ENCODE results near the gene ETFBKMT. TPM values are rescaled to one million over a fixed set of nuclear protein-coding genes. Genes with fewer than 3 reads are reported as not detected.
"Not testable (repeated sequence)": the region's sequence is repeated elsewhere in the genome, so short reads cannot be mapped to it uniquely, and the experiment has no call there.

ETFBKMT gene
- total RNA-seq, 1 experiment from 2014 or later, result 3.3 TPM

- TF ChIP-seq, protein P1, sequence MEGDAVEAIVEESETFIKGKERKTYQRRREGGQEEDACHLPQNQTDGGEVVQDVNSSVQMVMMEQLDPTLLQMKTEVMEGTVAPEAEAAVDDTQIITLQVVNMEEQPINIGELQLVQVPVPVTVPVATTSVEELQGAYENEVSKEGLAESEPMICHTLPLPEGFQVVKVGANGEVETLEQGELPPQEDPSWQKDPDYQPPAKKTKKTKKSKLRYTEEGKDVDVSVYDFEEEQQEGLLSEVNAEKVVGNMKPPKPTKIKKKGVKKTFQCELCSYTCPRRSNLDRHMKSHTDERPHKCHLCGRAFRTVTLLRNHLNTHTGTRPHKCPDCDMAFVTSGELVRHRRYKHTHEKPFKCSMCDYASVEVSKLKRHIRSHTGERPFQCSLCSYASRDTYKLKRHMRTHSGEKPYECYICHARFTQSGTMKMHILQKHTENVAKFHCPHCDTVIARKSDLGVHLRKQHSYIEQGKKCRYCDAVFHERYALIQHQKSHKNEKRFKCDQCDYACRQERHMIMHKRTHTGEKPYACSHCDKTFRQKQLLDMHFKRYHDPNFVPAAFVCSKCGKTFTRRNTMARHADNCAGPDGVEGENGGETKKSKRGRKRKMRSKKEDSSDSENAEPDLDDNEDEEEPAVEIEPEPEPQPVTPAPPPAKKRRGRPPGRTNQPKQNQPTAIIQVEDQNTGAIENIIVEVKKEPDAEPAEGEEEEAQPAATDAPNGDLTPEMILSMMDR (IDR thresholded peaks at IDR 0.05; ENCODE audit: unreplicated experiment), result no peak
- H3K4me3 Mint-ChIP-seq (ENCODE audit: unreplicated experiment), result no peak overlapping the region
- H3K27ac Mint-ChIP-seq (ENCODE audit: low read depth, unreplicated experiment), result no peak overlapping the region
Observed at GRCh38 chr12:31712877-31713276, 53.4 kb downstream of the ETFBKMT start.

DNA sequence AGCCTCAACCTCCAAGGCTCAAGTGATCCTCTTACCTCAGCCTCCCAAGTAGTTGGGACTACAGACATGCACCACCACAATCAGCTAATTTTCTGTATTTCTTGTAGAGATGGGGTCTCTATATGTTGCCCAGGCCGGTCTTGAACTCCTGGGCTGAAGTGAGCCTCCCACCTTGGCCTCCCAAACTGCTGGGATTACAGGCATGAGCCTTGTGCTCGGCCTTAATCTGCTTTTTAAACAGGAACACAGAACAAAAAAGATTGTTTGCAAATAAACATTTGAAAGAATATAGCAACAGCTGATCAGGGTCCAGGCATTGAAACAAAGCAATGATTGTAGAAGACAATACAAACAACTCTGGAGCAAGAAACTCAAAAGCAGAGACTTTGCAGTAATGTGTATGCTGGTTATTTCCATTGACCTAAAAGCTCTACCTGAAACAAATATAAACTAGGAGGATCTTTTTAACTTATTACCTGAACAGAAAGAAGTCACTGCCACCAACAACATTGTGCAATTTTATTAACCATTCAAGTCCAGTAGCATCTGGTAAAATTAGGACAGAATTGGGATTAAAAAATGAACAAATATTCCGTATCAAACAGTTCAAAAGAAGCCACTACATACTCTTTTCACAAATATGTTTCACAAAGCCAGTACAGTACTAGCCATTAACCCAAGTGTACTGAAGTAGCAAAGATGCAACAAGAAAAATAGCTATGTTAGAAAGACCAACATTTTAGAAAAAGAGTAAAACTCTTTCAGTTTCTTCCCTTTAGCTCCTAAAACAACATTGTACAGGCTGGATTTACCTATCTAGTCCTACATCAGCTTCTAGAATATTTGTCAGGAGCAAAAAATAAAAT lies 55.2 kb downstream of the ETFBKMT start:
- CTCF ChIA-PET, result interaction anchor here (0.8 kb wide), 2 partner anchors 10 to 12 kb away, joined by 3 read pairs; no protein-coding TSS in a partner anchor
- Mint-ChIP-seq H3K36me3 (ENCODE audit: insufficient read depth, unreplicated experiment) (no peaks in the 10 kb centered on the region), H3K4me3 (ENCODE audit: unreplicated experiment) (no peak overlapping the region), H3K4me1 (ENCODE audit: insufficient read depth, unreplicated experiment) (no peaks in the 10 kb centered on the region), H3K9me3 (ENCODE audit: unreplicated experiment) (no peaks in the 10 kb centered on the region), H3K27ac (ENCODE audit: low read depth, unreplicated experiment) (no peak overlapping the region), H3K27me3 (ENCODE audit: insufficient read depth, unreplicated experiment) (no peaks in the 10 kb centered on the region)
- TF ChIP-seq, protein P1 (IDR thresholded peaks at IDR 0.05; ENCODE audit: unreplicated experiment), result no peak
- intact Hi-C loops (cut with micrococcal nuclease), result no loop called here
- no TSS peak for BruUV-seq (replicated peaks)
- POLR2A ChIA-PET, result interaction anchor here (0.6 to 1.0 kb wide), 3 partner anchors 12 to 1872 kb away, joined by 3 read pairs; partner anchors contain the start of gene AMN1
- no peak for DNase-seq (ENCODE audit: unreplicated experiment)

More at GRCh38 chr12:31712877-31713276, 53.4 kb downstream of the ETFBKMT start:
- DNase-seq (ENCODE audit: unreplicated experiment), result no peak
- Mint-ChIP-seq H3K4me1 (ENCODE audit: insufficient read depth, unreplicated experiment) (no peaks in the 10 kb centered on the region), H3K9me3 (ENCODE audit: unreplicated experiment) (peaks cover 10% of the 10 kb centered on the region), H3K27me3 (ENCODE audit: insufficient read depth, unreplicated experiment) (no peaks in the 10 kb centered on the region), H3K36me3 (ENCODE audit: insufficient read depth, unreplicated experiment) (no peaks in the 10 kb centered on the region)
- ChIA-PET POLR2A (interaction anchor here (0.6 kb wide), 1 partner anchor 235 kb away, joined by 3 read pairs; no protein-coding TSS in a partner anchor), CTCF (interaction anchor here (1.1 kb wide), 1 partner anchor 14 kb away, joined by 3 read pairs; no protein-coding TSS in a partner anchor)
- intact Hi-C loops (cut with micrococcal nuclease), result no loop called here
- no TSS peak for BruUV-seq (replicated peaks)

- H3K27me3 Mint-ChIP-seq (ENCODE audit: insufficient read depth, unreplicated experiment), result no peaks in the 10 kb centered on the region
- H3K4me1 Mint-ChIP-seq (ENCODE audit: insufficient read depth, unreplicated experiment), result no peaks in the 10 kb centered on the region
- H3K27ac Mint-ChIP-seq (ENCODE audit: low read depth, unreplicated experiment), result no peak overlapping the region
- H3K36me3 Mint-ChIP-seq (ENCODE audit: insufficient read depth, unreplicated experiment), result no peaks in the 10 kb centered on the region
- intact Hi-C loops (cut with micrococcal nuclease), result no loop called here
- no peak for DNase-seq (ENCODE audit: unreplicated experiment)
- ChIA-PET POLR2A (interaction anchor here (0.9 to 1.0 kb wide), 2 partner anchors 12 to 14 kb away, joined by 3 read pairs; partner anchors contain the start of gene AMN1), CTCF (interaction anchor here (0.8 kb wide), 1 partner anchor 11 kb away, joined by 3 read pairs; no protein-coding TSS in a partner anchor)
- H3K4me3 Mint-ChIP-seq (ENCODE audit: unreplicated experiment), result no peak overlapping the region
- TF ChIP-seq, protein P1 (IDR thresholded peaks at IDR 0.05; ENCODE audit: unreplicated experiment), result no peak
- BruUV-seq (replicated peaks), result no TSS peak
- H3K9me3 Mint-ChIP-seq (ENCODE audit: unreplicated experiment), result no peaks in the 10 kb centered on the region
Observed at GRCh38 chr12:31715283-31715825, 55.9 kb downstream of the ETFBKMT start.

DNA sequence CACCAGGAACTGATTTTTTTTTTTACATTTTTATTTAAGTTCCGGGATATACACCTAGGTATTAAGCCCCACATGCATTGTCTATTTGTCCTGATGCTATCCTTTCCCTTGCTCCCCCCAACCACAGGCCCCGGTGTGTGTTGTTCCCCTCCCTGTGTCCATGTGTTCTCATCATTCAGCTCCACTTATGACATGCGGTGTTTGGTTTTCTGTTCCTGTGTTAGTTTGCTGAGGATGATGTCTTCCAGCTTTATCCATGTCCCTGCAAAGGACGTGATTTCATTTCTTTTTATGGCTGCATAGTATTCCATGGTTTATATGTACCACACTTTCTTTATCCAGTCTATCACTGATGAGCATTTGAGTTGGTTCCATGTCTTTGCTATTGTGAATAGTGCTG lies 57.5 kb downstream of the ETFBKMT start:
- CTCF ChIA-PET; H3K9me3 Mint-ChIP-seq (ENCODE audit: unreplicated experiment); BruUV-seq (replicated peaks); H3K36me3 Mint-ChIP-seq (ENCODE audit: insufficient read depth, unreplicated experiment); H3K4me3 Mint-ChIP-seq (ENCODE audit: unreplicated experiment); H3K4me1 Mint-ChIP-seq (ENCODE audit: insufficient read depth, unreplicated experiment); H3K27me3 Mint-ChIP-seq (ENCODE audit: insufficient read depth, unreplicated experiment); intact Hi-C loops (cut with micrococcal nuclease); DNase-seq (ENCODE audit: unreplicated experiment); H3K27ac Mint-ChIP-seq (ENCODE audit: low read depth, unreplicated experiment): not testable (repeated sequence)
- POLR2A ChIA-PET, result interaction anchor here (0.6 kb wide), 1 partner anchor 18 kb away, joined by 3 read pairs; no protein-coding TSS in a partner anchor

- H3K9me3 Mint-ChIP-seq (ENCODE audit: unreplicated experiment); H3K4me1 Mint-ChIP-seq (ENCODE audit: insufficient read depth, unreplicated experiment); intact Hi-C loops (cut with micrococcal nuclease); DNase-seq (ENCODE audit: unreplicated experiment); POLR2A ChIA-PET; BruUV-seq (replicated peaks); H3K4me3 Mint-ChIP-seq (ENCODE audit: unreplicated experiment); H3K36me3 Mint-ChIP-seq (ENCODE audit: insufficient read depth, unreplicated experiment); H3K27ac Mint-ChIP-seq (ENCODE audit: low read depth, unreplicated experiment); CTCF ChIA-PET; H3K27me3 Mint-ChIP-seq (ENCODE audit: insufficient read depth, unreplicated experiment): not testable (repeated sequence)
Observed at GRCh38 chr12:31718542-31719198, 59.2 kb downstream of the ETFBKMT start.

Measured in MCF 10A (cell line).